Adrenal gland (tissue), 12 donors: ENCODE measurements around the gene AKR1B1. TPM values are rescaled to one million over a fixed set of nuclear protein-coding genes. Genes with fewer than 3 reads are reported as not detected.
A peak's percentile ranks its signal among the peaks of the same experiment; 100 is the strongest.

Experiments used
- DNase-seq, 7 donors: peaks; one replicate each; pipeline ENCODE4 v3.0.0-alpha.2; 2019 to 2020
- H3K27ac ChIP-seq, 5 donors: fragments of 200-600 bp; sonication (generic) in 4 of 5; 1 replicate in 3 of 5; 2 replicates in 2 of 5; pipeline versions ENCODE4 v1.5.1 to v1.8.0; 2016 to 2020; ENCODE audit warnings: mild to moderate bottlenecking in 1 of 5
- H3K27me3 ChIP-seq: fragments of 200-600 bp; 2 replicates; pipeline ENCODE4 v1.8.0; 2021
- H3K36me3 ChIP-seq, 2 donors: fragments of 200-600 bp; replicated peaks in 1 of 2; 1 replicate in 1 of 2; 2 replicates in 1 of 2; pipeline versions ENCODE4 v1.5.1 to v1.8.0; 2018 to 2022
- H3K4me1 ChIP-seq, 2 donors: fragments of 200-600 bp; replicated peaks in 1 of 2; 1 replicate in 1 of 2; 2 replicates in 1 of 2; pipeline versions ENCODE4 v1.5.1 to v1.8.0; 2018 to 2021
- H3K4me3 ChIP-seq, 4 donors: fragments of 200-600 bp; sonication (generic) in 3 of 4; one replicate each; pipeline ENCODE4 v1.5.1; 2016 to 2018
- H3K9me3 ChIP-seq, 3 donors: fragments of 200-600 bp; sonication (generic) in 1 of 3; replicated peaks in 1 of 3; 1 replicate in 2 of 3; 2 replicates in 1 of 3; pipeline versions ENCODE4 v1.5.1 to v1.8.0; 2016 to 2021
- POLR2A ChIP-seq, 2 donors: fragments of 450-650 bp; IDR thresholded peaks; one replicate each; pipeline ENCODE4 v1.6.1; 2017; ENCODE audit warnings: antibody characterized with exemption in 2 of 2, mild to moderate bottlenecking in 2 of 2, moderate library complexity in 1 of 2
- WGBS, 4 donors: extraction: QIAGEN DNeasy Blood & Tissue Kit in 2 of 4; methylation state at CpG; one replicate each; pipeline versions ENCODE4 v1.1.5 to v1.1.7; 2013 to 2017; 5-methylcytosine and 5-hydroxymethylcytosine counted together
- intact Hi-C, 2 donors: fragments of 100-400 bp; cut with DNase I; formaldehyde crosslinking; loops; one replicate each; pipeline versions ENCODE4 v1.14.1 to v1.15.0; 2022 to 2023
- polyA plus RNA-seq, 3 donors: library from polyadenylated mRNA; stranded (reverse); fragments of 200-250 nt in 2 of 3; fragments of 350-450 nt in 1 of 3; fragmentation: Illumina TruSeq in 1 of 3; extraction: RNeasy Lipid Tissue Mini Kit (QIAGEN cat#74804) in 1 of 3; gene quantifications; one replicate each; pipeline ENCODE4 v1.2.3, GENCODE V29; 2013 to 2014
- total RNA-seq, 9 donors: library from RNA; depleted of rRNA in 4 of 9; stranded (reverse); fragments of >200 nt in 4 of 9; fragments of 120-200 nt in 1 of 9; fragmentation: NEBNext Ultra II Directional in 1 of 9; extraction: Animal tissue kit (Norgen Biotek cat#: 25700) in 1 of 9; gene quantifications; one replicate each; pipeline versions ENCODE4 v1.1.0 to v1.2.4, GENCODE V29; 2013 to 2023
- TF ChIP-seq, protein P1 (sequence below), 6 experiments: fragments of 450-650 bp in 4 of 6; fragments of 200-600 bp in 2 of 6; sonication (generic) in 1 of 6; IDR thresholded peaks; 1 replicate in 5 of 6; 2 replicates in 1 of 6; pipeline versions ENCODE4 v1.5.1 to v1.8.0; 2016 to 2021; ENCODE audit warnings: antibody characterized with exemption in 6 of 6, mild to moderate bottlenecking in 2 of 6, moderate library complexity in 1 of 6
- donor health status: healthy with polysubstance abuse.
- donor health status: Bipolar disorder and iron deficiency.
- donor health status: DM: yes; HTN: yes; CAD: no.
- donor health status: DM: no; HTN: no; CAD: no.
- donor health status: DM: no; HTN: no; CAD: no.
- donor health status: DM: yes; HTN: yes; CAD: no.

The AKR1B1 gene
- total and polyA plus RNA-seq, 12 donors, result 270 to 4,669 (median 3,402) TPM

DNA sequence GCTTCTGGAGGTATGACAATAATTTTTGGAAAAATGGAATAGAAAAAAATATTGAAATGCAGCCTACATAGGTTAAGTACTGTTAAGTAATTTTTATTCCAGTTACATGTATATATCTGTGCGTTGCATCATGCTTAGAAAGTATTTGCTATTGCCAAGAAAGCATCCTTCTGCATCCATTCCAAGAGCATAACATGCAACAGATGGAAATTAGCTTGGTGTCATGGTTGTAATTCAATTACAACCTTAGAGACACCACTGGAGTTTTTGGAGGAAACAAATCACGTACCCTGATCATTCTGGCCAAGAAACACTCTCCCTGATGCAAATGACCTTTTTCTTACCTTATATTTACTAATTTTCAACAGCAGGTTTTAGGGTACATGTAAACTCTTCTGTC is 1.7 kb downstream of the AKR1B1 start:
- H3K36me3 ChIP-seq, result peaks cover 0 to 25% of the 10 kb centered on the region in 2 donors
- no peaks in the 10 kb centered on the region for H3K27me3 ChIP-seq
- H3K4me3 ChIP-seq, result peak overlapping the region in 3 of 4 donors; percentile 2 to 97 (median 63)
- no peak for DNase-seq
- no peaks in the 10 kb centered on the region for H3K9me3 ChIP-seq
- peak overlapping the region; percentile 64 to 96 (median 92) for H3K27ac ChIP-seq
- intact Hi-C loops, result no loop called here
- 49 to 59% (median 53%) methylated on average over 2 of the region's 2 CpGs for WGBS, 4 donors
- TF ChIP-seq, protein P1, sequence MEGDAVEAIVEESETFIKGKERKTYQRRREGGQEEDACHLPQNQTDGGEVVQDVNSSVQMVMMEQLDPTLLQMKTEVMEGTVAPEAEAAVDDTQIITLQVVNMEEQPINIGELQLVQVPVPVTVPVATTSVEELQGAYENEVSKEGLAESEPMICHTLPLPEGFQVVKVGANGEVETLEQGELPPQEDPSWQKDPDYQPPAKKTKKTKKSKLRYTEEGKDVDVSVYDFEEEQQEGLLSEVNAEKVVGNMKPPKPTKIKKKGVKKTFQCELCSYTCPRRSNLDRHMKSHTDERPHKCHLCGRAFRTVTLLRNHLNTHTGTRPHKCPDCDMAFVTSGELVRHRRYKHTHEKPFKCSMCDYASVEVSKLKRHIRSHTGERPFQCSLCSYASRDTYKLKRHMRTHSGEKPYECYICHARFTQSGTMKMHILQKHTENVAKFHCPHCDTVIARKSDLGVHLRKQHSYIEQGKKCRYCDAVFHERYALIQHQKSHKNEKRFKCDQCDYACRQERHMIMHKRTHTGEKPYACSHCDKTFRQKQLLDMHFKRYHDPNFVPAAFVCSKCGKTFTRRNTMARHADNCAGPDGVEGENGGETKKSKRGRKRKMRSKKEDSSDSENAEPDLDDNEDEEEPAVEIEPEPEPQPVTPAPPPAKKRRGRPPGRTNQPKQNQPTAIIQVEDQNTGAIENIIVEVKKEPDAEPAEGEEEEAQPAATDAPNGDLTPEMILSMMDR (IDR thresholded peaks at IDR 0.05), result no peak
- TF ChIP-seq POLR2A (IDR thresholded peaks at IDR 0.05), result no peak
- peaks cover 50 to 64% of the 10 kb centered on the region in 2 donors for H3K4me1 ChIP-seq

DNA sequence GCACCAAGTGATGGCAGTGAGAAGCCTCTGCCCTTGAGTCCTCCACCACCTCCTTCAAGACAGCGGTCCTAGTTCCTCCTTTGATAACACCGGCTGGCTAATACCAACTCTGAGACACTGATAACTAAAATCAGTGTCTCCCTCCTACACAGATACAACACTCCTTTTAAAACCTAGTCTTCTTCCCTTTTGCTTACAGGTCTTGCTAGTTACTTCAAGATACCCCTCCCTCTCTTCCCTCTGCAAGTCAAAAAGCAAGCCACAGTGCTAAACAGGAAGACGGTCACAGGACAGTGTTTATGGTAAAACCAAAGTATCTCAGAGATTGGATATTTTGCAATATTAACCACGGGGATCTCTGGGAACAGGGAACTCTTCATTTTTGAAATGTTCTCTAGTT is 4.6 kb downstream of the AKR1B1 start:
- Histone ChIP-seq H3K36me3 (peaks cover 0 to 54% of the 10 kb centered on the region in 2 donors), H3K4me1 (peaks cover 62 to 86% of the 10 kb centered on the region in 2 donors), H3K9me3 (no peaks in the 10 kb centered on the region), H3K27ac (peak overlapping the region; percentile 19 to 96 (median 92)), H3K27me3 (no peaks in the 10 kb centered on the region), H3K4me3 (peak overlapping the region in 2 of 4 donors; percentile 10 to 97)
- intact Hi-C loops, result no loop called here
- DNase-seq, result peak in 1 of 7 donors; percentile 23
- no peak for TF ChIP-seq POLR2A (IDR thresholded peaks at IDR 0.05)
- TF ChIP-seq, protein P1 (IDR thresholded peaks at IDR 0.05), result no peak
- 20 to 36% (median 27%) methylated on average over 4 of the region's 4 CpGs for WGBS, 4 donors

DNA sequence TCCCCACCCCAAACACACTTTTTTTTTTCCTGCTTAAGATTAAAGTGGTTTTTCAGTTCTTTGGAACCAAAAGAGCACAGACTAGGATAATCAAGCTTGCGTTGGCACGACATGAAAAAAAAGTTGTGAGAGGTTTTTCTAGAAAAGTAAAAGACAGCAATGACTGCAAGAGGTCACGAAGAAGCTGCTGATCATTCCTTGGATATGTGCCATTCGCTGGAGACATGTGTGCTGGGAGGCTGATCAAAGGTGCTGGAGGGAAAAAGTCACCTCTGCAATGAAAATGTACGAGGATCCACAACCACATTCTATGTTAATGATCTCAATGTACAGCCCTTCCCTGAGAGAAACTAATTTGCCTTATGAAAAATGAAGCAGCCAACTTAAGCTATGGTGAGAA is 5.4 kb downstream of the AKR1B1 start:
- intact Hi-C loops, result no loop called here
- Histone ChIP-seq H3K4me1 (peaks cover 62 to 87% of the 10 kb centered on the region in 2 donors), H3K9me3 (no peaks in the 10 kb centered on the region), H3K36me3 (peaks cover 0 to 61% of the 10 kb centered on the region in 2 donors), H3K27ac (peak overlapping the region; percentile 19 to 96 (median 92)), H3K4me3 (peak overlapping the region in 1 of 4 donors; percentile 97), H3K27me3 (no peaks in the 10 kb centered on the region)
- DNase-seq, result peak in 2 of 7 donors; percentile 52 to 59
- TF ChIP-seq POLR2A (IDR thresholded peaks at IDR 0.05), result peak in 1 of 2 donors; percentile 9
- TF ChIP-seq, protein P1 (IDR thresholded peaks at IDR 0.05), result no peak
- WGBS, 4 donors, result 34 to 48% (median 42%) methylated on average over 5 of the region's 5 CpGs

DNA sequence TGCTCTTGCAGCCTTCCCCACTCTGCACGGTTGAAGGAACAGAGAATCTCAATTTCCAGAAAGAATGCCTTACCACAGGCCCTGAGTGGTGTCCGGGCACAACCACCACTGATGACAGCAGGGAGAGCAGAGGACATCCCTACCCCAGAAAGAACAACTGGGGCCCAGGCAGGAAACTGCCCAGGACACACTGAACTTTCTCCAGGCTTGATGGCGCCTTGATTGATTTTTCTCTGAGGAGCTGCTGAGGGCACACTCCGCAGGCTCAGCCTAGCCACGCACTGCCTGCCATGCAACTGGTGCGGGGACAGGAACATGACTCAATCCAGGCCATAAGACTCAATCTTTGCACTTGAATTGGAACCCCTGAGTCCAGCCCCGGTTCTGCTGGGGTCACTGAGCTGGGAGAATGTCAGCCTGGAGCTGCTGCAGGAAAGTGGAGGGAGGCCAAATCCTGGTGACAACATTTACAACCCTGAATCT is 5.9 kb downstream of the AKR1B1 start:
- Histone ChIP-seq H3K27me3 (no peaks in the 10 kb centered on the region), H3K4me3 (peak overlapping the region in 1 of 4 donors; percentile 97), H3K9me3 (no peaks in the 10 kb centered on the region), H3K27ac (peak overlapping the region; percentile 14 to 96 (median 92)), H3K4me1 (peaks cover 62 to 92% of the 10 kb centered on the region in 2 donors), H3K36me3 (peaks cover 0 to 65% of the 10 kb centered on the region in 2 donors)
- TF ChIP-seq POLR2A (IDR thresholded peaks at IDR 0.05), result no peak
- TF ChIP-seq, protein P1 (IDR thresholded peaks at IDR 0.05), result no peak
- DNase-seq, result peak in 2 of 7 donors; percentile 48 to 57
- 51 to 61% (median 56%) methylated on average over 5 to 7 of the region's 7 CpGs for WGBS, 4 donors
- intact Hi-C loops, result no loop called here
